Heart left ventricle (tissue), 13 donors: Measurements from ENCODE around the gene CACNA1C.

Experiments used
- POLR2A ChIP-seq, 2 donors: fragments of 450-650 bp; IDR thresholded peaks; one replicate each; pipeline ENCODE4 v1.6.1; 2017; ENCODE audit warnings: antibody characterized with exemption in 2 of 2, mild to moderate bottlenecking in 2 of 2, moderate library complexity in 2 of 2
- TF ChIP-seq, protein P1 (sequence below), 12 donors: fragments of 200-600 bp; sonication (generic) in 4 of 12; IDR thresholded peaks; one replicate each; pipeline versions ENCODE4 v1.5.0 to v1.8.0; 2018 to 2022; ENCODE audit warnings: antibody characterized with exemption in 12 of 12, mild to moderate bottlenecking in 5 of 12
- donor health status: ischemic (EF 13 %, LVEDD 7.1; RV severe dilation, severe dysfunction).
- donor health status: DM: no; HTN: yes; CAD: no.
- donor health status: DM: no; HTN: no; CAD: no.
- donor health status: ischemic (EF 25% LVEDD 6.9; RV normal size, moderate dysfunction).
- donor health status: ischemic (EF 25% LVEDD 5.7; RV mildly dilated, moderate dysfunction).
- donor health status: ischemic (EF 35%, LVEDD 5.7; RV mildly dilated, moderate dysfunction).
- donor health status: nonischemic (EF 11% LVEDD 7.7; RV severe dilation, severe dysfunction).
- donor health status: DM: yes; HTN: yes; CAD: no.
- donor health status: PGD.
- donor health status: ischemic (EF 29% LVEDD 5.4; RV normal size, mild dysfunction).
- donor health status: nonischemic (EF 23%, LVEDD 6.1; RV moderate dilation, normal function).

DNA sequence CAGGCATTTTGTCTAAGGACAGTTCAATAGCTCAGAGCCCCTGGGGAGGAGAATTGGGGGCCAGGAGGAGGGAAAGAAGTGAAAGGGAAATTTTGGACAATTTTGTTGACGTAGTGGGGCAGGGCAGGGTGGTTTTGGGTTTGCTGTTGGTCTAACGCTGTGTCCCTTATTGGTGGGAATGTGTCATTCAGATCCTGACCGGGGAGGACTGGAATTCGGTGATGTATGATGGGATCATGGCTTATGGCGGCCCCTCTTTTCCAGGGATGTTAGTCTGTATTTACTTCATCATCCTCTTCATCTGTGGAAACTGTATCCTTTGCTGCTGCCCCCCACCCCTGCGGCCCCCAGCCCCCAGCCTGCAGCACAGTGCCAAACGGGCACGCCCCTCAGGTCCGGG, 529.8 kb downstream of the CACNA1C start:
- TF ChIP-seq, protein P1, sequence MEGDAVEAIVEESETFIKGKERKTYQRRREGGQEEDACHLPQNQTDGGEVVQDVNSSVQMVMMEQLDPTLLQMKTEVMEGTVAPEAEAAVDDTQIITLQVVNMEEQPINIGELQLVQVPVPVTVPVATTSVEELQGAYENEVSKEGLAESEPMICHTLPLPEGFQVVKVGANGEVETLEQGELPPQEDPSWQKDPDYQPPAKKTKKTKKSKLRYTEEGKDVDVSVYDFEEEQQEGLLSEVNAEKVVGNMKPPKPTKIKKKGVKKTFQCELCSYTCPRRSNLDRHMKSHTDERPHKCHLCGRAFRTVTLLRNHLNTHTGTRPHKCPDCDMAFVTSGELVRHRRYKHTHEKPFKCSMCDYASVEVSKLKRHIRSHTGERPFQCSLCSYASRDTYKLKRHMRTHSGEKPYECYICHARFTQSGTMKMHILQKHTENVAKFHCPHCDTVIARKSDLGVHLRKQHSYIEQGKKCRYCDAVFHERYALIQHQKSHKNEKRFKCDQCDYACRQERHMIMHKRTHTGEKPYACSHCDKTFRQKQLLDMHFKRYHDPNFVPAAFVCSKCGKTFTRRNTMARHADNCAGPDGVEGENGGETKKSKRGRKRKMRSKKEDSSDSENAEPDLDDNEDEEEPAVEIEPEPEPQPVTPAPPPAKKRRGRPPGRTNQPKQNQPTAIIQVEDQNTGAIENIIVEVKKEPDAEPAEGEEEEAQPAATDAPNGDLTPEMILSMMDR (IDR thresholded peaks at IDR 0.05) = no peak
- TF ChIP-seq POLR2A (IDR thresholded peaks at IDR 0.05) = no peak
